Measurements from ENCODE around the gene SIPA1L3. TPM values are rescaled to one million over a fixed set of nuclear protein-coding genes. Genes with fewer than 3 reads are reported as not detected.

Gene SIPA1L3
- polyA plus RNA-seq, 1 of the 3 experiments (the other 2 are of a cell fraction), result 11.6 TPM

DNA sequence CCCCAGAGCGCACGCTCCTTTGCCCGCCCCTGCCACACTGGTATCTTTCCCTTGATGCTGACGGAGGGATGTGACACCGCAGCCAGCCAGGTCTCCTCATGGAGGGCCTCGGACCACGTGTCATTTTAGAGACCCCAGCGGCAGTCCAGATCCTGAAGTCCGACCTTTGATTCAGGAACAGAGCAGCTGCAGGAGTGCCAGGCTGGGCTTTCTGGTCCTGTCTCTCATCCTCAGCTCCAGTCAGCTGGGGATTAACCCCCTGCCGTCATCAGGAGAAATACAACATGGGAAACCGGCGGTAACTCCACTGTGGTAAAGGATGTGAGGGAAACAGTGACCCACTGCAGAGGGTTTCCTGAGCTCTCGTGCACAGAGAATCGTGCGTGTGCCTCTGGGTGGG lies 140.6 kb downstream of the SIPA1L3 start:
- Histone ChIP-seq H3K36me3 (replicated peaks in 1 of 2; ENCODE audit: control insufficient read depth in 1 of 2, insufficient read depth in 2 of 2, low read length in 1 of 2) (peaks cover 0 to 3% of the 10 kb centered on the region in 2 experiments), H3K4me1 (ENCODE audit: control insufficient read depth in 1 of 2, insufficient read depth in 2 of 2, low read depth in 1 of 2, low read length in 1 of 2) (peaks cover 0 to 5% of the 10 kb centered on the region in 2 experiments; a peak in 1 of 4 replicates), H3K9ac (no peak overlapping the region), H4K20me1 (ENCODE audit: insufficient read depth) (no peaks in the 10 kb centered on the region), H3K9me3 (0 out of 2 replicates have a peak, but pooled peaks cover under 1% of the 10 kb centered on the region), H3K4me3 (ENCODE audit: low read depth in 2 of 2, low read length in 1 of 2) (no peak overlapping the region), H2AFZ (ENCODE audit: low read depth) (no peak overlapping the region), H3K27ac (ENCODE audit: low read depth in 2 of 2, low read length in 1 of 2) (no peak overlapping the region), H3F3A (replicated peaks; ENCODE audit: insufficient read depth) (no peaks in the 10 kb centered on the region), H3K79me2 (ENCODE audit: insufficient read depth) (peaks cover 56% of the 10 kb centered on the region), H3K4me2 (no peak overlapping the region), H3K9me2 (no peaks in the 10 kb centered on the region), H3K27me3 (ENCODE audit: insufficient read depth) (no peaks in the 10 kb centered on the region)
- 99% methylated on average over 11 of the region's 15 CpGs for WGBS (ENCODE audit: low lambda C conversion rate)
- ChIA-PET CTCF (interaction anchor here (0.5 to 1.2 kb wide), 2 partner anchors 12 to 156 kb away, joined by 3 read pairs; no protein-coding TSS in a partner anchor), POLR2A (no interaction called here)
- TF ChIP-seq, protein P1, sequence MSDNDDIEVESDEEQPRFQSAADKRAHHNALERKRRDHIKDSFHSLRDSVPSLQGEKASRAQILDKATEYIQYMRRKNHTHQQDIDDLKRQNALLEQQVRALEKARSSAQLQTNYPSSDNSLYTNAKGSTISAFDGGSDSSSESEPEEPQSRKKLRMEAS (IDR thresholded peaks at IDR 0.05; ENCODE audit: low read depth), result no peak
- TF ChIP-seq ELF1 (IDR thresholded peaks at IDR 0.05), result no peak
- no peak for TF ChIP-seq RXRA (IDR thresholded peaks at IDR 0.05; ENCODE audit: borderline replicate concordance, low read depth)
- TF ChIP-seq MEF2A (IDR thresholded peaks at IDR 0.05; ENCODE audit: borderline replicate concordance, low read depth), result no peak
- no peak for TF ChIP-seq MXI1 (IDR thresholded peaks at IDR 0.05; ENCODE audit: low read depth, low read length)
- no peak for TF ChIP-seq EZH2phosphoT487 (IDR thresholded peaks at IDR 0.05; ENCODE audit: borderline replicate concordance, low read depth)
- no peak for TF ChIP-seq JUND (IDR thresholded peaks at IDR 0.05)
- no peak for TF ChIP-seq FOXM1 (IDR thresholded peaks at IDR 0.05; ENCODE audit: low read depth)
- no peak for TF ChIP-seq NRF1 (IDR thresholded peaks at IDR 0.05; ENCODE audit: low read depth, low read length)
- TF ChIP-seq SMC3 (IDR thresholded peaks at IDR 0.05; ENCODE audit: low read depth, low read length), result no peak
- TF ChIP-seq, protein P2, sequence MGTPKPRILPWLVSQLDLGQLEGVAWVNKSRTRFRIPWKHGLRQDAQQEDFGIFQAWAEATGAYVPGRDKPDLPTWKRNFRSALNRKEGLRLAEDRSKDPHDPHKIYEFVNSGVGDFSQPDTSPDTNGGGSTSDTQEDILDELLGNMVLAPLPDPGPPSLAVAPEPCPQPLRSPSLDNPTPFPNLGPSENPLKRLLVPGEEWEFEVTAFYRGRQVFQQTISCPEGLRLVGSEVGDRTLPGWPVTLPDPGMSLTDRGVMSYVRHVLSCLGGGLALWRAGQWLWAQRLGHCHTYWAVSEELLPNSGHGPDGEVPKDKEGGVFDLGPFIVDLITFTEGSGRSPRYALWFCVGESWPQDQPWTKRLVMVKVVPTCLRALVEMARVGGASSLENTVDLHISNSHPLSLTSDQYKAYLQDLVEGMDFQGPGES (IDR thresholded peaks at IDR 0.05; ENCODE audit: low read depth, low read length), result no peak
- TF ChIP-seq RAD21 (IDR thresholded peaks at IDR 0.05; ENCODE audit: low read length), result no peak
- no peak for TF ChIP-seq GABPA (IDR thresholded peaks at IDR 0.05; ENCODE audit: low read depth)
- no peak for TF ChIP-seq CHD2 (IDR thresholded peaks at IDR 0.05; ENCODE audit: low read length, partially characterized antibody)
- TF ChIP-seq POLR2AphosphoS5 (IDR thresholded peaks at IDR 0.05; ENCODE audit: low read depth, low read length), result no peak
- TF ChIP-seq YY1 (IDR thresholded peaks at IDR 0.05; ENCODE audit: low read depth), result no peak
- no peak for TF ChIP-seq FOXJ3 (CRISPR knock-in tag; IDR thresholded peaks at IDR 0.05)
- no peak for TF ChIP-seq NFIC (IDR thresholded peaks at IDR 0.05; ENCODE audit: borderline replicate concordance)
- TF ChIP-seq TCF12 (IDR thresholded peaks at IDR 0.05), result no peak
- DNase-seq, result no peak

DNA sequence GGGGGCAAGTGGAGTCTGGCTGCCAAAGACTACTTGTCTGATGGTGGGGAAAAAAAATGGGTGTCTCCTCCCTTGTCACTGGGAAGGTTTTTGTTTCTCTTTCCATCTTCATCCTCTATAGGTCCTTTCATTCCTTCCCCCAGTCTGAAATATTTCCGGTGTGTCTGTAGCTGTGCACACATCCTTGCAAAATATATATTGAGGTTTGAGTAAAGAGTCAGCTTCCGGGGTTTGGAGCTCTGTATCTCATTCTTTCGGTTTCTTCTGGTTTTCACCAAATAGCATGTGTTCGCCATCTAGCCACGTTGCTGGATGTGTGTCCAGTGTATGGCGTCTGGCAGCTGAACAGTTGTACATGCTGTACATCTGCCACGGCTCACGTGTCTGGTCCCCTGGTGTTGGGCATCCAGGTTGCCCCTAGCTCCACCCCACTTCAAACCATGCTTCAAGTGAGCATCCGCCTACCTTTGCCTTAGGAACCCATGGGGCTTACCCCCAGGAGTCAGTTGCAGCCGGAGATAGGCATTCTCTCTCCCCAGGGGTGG lies 142.2 kb downstream of the SIPA1L3 start:
- Histone ChIP-seq H3K79me2 (ENCODE audit: insufficient read depth) (peaks cover 51% of the 10 kb centered on the region), H4K20me1 (ENCODE audit: insufficient read depth) (no peaks in the 10 kb centered on the region), H3K27ac (ENCODE audit: low read depth in 2 of 2, low read length in 1 of 2) (no peak overlapping the region), H3K4me1 (ENCODE audit: control insufficient read depth in 1 of 2, insufficient read depth in 2 of 2, low read depth in 1 of 2, low read length in 1 of 2) (no peaks in the 10 kb centered on the region), H3K4me3 (ENCODE audit: low read depth in 2 of 2, low read length in 1 of 2) (no peak overlapping the region), H3F3A (replicated peaks; ENCODE audit: insufficient read depth) (no peaks in the 10 kb centered on the region), H3K9me3 (no peaks in the 10 kb centered on the region), H3K4me2 (no peak overlapping the region), H2AFZ (ENCODE audit: low read depth) (no peak overlapping the region), H3K27me3 (ENCODE audit: insufficient read depth) (no peaks in the 10 kb centered on the region), H3K36me3 (replicated peaks in 1 of 2; ENCODE audit: control insufficient read depth in 1 of 2, insufficient read depth in 2 of 2, low read length in 1 of 2) (no peaks in the 10 kb centered on the region), H3K9ac (no peak overlapping the region), H3K9me2 (no peaks in the 10 kb centered on the region)
- DNase-seq, result no peak
- ChIA-PET CTCF (interaction anchor here (0.6 kb wide), 1 partner anchor 147 kb away, joined by 3 read pairs; no protein-coding TSS in a partner anchor), POLR2A (no interaction called here)
- 94% methylated on average over 10 of the region's 10 CpGs for WGBS (ENCODE audit: low lambda C conversion rate)
- TF ChIP-seq FOXM1 (IDR thresholded peaks at IDR 0.05; ENCODE audit: low read depth) (no peak), SIN3A (IDR thresholded peaks at IDR 0.05; ENCODE audit: borderline replicate concordance, low read depth, low read length) (no peak), EZH2phosphoT487 (IDR thresholded peaks at IDR 0.05; ENCODE audit: borderline replicate concordance, low read depth) (no peak), RFX5 (IDR thresholded peaks at IDR 0.05; ENCODE audit: low read length) (no peak), SMC3 (IDR thresholded peaks at IDR 0.05; ENCODE audit: low read depth, low read length) (no peak), EP300 (IDR thresholded peaks at IDR 0.05; ENCODE audit: borderline replicate concordance in 1 of 2, low read depth in 1 of 2, low read length in 1 of 2) (no peak), RCOR1 (IDR thresholded peaks at IDR 0.05; ENCODE audit: low read length) (no peak), TEAD4 (IDR thresholded peaks at IDR 0.05; ENCODE audit: borderline replicate concordance, insufficient read depth) (no peak), POLR2AphosphoS5 (IDR thresholded peaks at IDR 0.05; ENCODE audit: low read depth, low read length) (no peak)
- TF ChIP-seq, protein P2 (IDR thresholded peaks at IDR 0.05; ENCODE audit: low read depth, low read length), result no peak
- TF ChIP-seq, protein P3, sequence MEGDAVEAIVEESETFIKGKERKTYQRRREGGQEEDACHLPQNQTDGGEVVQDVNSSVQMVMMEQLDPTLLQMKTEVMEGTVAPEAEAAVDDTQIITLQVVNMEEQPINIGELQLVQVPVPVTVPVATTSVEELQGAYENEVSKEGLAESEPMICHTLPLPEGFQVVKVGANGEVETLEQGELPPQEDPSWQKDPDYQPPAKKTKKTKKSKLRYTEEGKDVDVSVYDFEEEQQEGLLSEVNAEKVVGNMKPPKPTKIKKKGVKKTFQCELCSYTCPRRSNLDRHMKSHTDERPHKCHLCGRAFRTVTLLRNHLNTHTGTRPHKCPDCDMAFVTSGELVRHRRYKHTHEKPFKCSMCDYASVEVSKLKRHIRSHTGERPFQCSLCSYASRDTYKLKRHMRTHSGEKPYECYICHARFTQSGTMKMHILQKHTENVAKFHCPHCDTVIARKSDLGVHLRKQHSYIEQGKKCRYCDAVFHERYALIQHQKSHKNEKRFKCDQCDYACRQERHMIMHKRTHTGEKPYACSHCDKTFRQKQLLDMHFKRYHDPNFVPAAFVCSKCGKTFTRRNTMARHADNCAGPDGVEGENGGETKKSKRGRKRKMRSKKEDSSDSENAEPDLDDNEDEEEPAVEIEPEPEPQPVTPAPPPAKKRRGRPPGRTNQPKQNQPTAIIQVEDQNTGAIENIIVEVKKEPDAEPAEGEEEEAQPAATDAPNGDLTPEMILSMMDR (IDR thresholded peaks at IDR 0.05), result no peak

Measured in SK-N-SH (cell line).